K562 (cell line): ENCODE results near the gene TFF2. TPM values are rescaled to one million over a fixed set of nuclear protein-coding genes. Genes with fewer than 3 reads are reported as not detected.

Source experiments
- ATAC-seq: fragments of 200-7000 bp; cut with Tn5 transposase; 3 replicates; pipeline ENCODE4 v1.9.1; 2020; ENCODE audit warnings: moderate library complexity
- Bru-seq: library from RNA; stranded (reverse); fragments of 400-500 nt; gene quantifications from one replicate; lab custom pipeline; 2021; lab: Mats Ljungman, UMichigan
- BruChase-seq, 2 experiments: library from RNA; stranded (reverse); fragments of 400-500 nt; gene quantifications; one replicate each; lab custom pipeline; 2021; lab: Mats Ljungman, UMichigan
- BruUV-seq: library from RNA; stranded (reverse); fragments of 400-500 nt; replicated peaks from 2 replicates; lab custom pipeline; 2021; lab: Mats Ljungman, UMichigan
- CTCF ChIA-PET: fragments of 300-600 bp; formaldehyde crosslinking; extraction: SDS; loops from one replicate; lab custom pipeline; 2021; ENCODE audit warnings: low intra/inter-chr PET ratio; lab: Yijun Ruan, JAX
- POLR2A ChIA-PET: fragments of 300-600, 350-650 bp; sonication (Branson Sonifier 250); formaldehyde crosslinking; extraction: SDS; loops from one replicate; lab custom pipeline; 2021; ENCODE audit warnings: antibody characterized with exemption, inconsistent platforms; lab: Yijun Ruan, JAX
- DNase-seq, 4 experiments: peaks; one replicate each; pipeline versions ENCODE4 v3.0.0 to v3.0.0-alpha.2; 2011 to 2018; ENCODE audit warnings: low spot score in 3 of 4, mixed read lengths in 3 of 4; ENCODE audit errors: extremely low read depth in 1 of 4
- FAIRE-seq: peaks from 2 replicates; lab custom pipeline; 2011; peaks lifted over from hg19 to GRCh38; lab: Jason Lieb, UNC
- H2AFZ ChIP-seq: 2 replicates; pipeline ENCODE4 v1.6.0; 2011; ENCODE audit warnings: low read depth, low read length, control low read depth, inconsistent platforms
- H3K27ac ChIP-seq: fragments of 200-600 bp; 3 replicates; pipeline ENCODE4 v1.8.0; 2011; ENCODE audit warnings: low read depth, mild to moderate bottlenecking, control low read depth, inconsistent platforms, low read length, moderate library complexity, mixed read lengths; ENCODE audit errors: extremely low read depth
- H3K27me3 ChIP-seq, 2 experiments: fragments of 300-600 bp in 1 of 2; 2 replicates in 1 of 2; 3 replicates in 1 of 2; pipeline versions ENCODE4 v1.6.0 to v1.8.0; 2011; ENCODE audit warnings: inconsistent platforms in 2 of 2, low read length in 2 of 2, mild to moderate bottlenecking in 1 of 2, mixed read lengths in 1 of 2, moderate library complexity in 1 of 2; ENCODE audit not compliant: control insufficient read depth in 2 of 2, insufficient read depth in 2 of 2
- H3K36me3 ChIP-seq: fragments of 300-600 bp; 3 replicates; pipeline ENCODE4 v1.8.0; 2011; ENCODE audit warnings: mild to moderate bottlenecking, low read length, inconsistent platforms; ENCODE audit not compliant: control insufficient read depth, insufficient read depth
- H3K4me1 ChIP-seq, 2 experiments: fragments of 200-600 bp in 1 of 2; replicated peaks in 1 of 2; 2 replicates in 1 of 2; 3 replicates in 1 of 2; pipeline versions ENCODE4 v1.5.1 to v1.8.0; 2011; ENCODE audit warnings: inconsistent platforms in 2 of 2, low read length in 2 of 2, mild to moderate bottlenecking in 1 of 2, mixed read lengths in 1 of 2, moderate library complexity in 1 of 2; ENCODE audit not compliant: control insufficient read depth in 2 of 2, insufficient read depth in 2 of 2
- H3K4me2 ChIP-seq: 2 replicates; pipeline ENCODE4 v1.6.1; 2011; ENCODE audit warnings: low read length, control low read depth, inconsistent platforms, mixed read lengths; ENCODE audit not compliant: insufficient read depth
- H3K4me3 ChIP-seq: fragments of 200-600 bp; sonication (generic), shearing (Covaris generic); 2 replicates; pipeline ENCODE4 v1.5.1; 2016; ENCODE audit warnings: control low read depth, inconsistent platforms
- H3K79me2 ChIP-seq: fragments of 200-600 bp; 3 replicates; pipeline ENCODE4 v1.8.0; 2011; ENCODE audit warnings: low read length, inconsistent platforms; ENCODE audit not compliant: control insufficient read depth, insufficient read depth
- H3K9ac ChIP-seq, 2 experiments: 2 replicates each; pipeline versions ENCODE4 v1.6.0 to v1.6.1; 2011; ENCODE audit warnings: low read depth in 2 of 2, low read length in 2 of 2, control low read depth in 1 of 2, inconsistent platforms in 1 of 2, mild to moderate bottlenecking in 1 of 2, mixed read lengths in 1 of 2; ENCODE audit not compliant: insufficient read depth in 1 of 2
- H3K9me1 ChIP-seq: one replicate; pipeline ENCODE4 v1.6.0; 2011; ENCODE audit warnings: inconsistent platforms, mild to moderate bottlenecking, low read length, moderate library complexity; ENCODE audit not compliant: control insufficient read depth, insufficient read depth
- H3K9me3 ChIP-seq: replicated peaks from 2 replicates; pipeline ENCODE4 v1.5.1; 2011; ENCODE audit warnings: low read depth, low read length, inconsistent platforms; ENCODE audit not compliant: control insufficient read depth, insufficient read depth
- H4K20me1 ChIP-seq: replicated peaks from 2 replicates; pipeline ENCODE4 v1.6.1; 2011; ENCODE audit warnings: low read length, inconsistent platforms, mixed read lengths; ENCODE audit not compliant: control insufficient read depth, insufficient read depth
- CUX1 ChIP-seq: fragments of 200-800 bp; sonication (Bioruptor generic); IDR thresholded peaks from 2 replicates; pipeline ENCODE4 v1.6.1; 2016; ENCODE audit warnings: missing genetic modification characterization, missing compliant biosample characterization
- EGR1 ChIP-seq: fragments of 450-650 bp; conservative IDR thresholded peaks from 2 replicates; pipeline ENCODE4 v1.6.1; 2017; ENCODE audit warnings: mild to moderate bottlenecking
- MITF ChIP-seq: IDR thresholded peaks from 2 replicates; pipeline ENCODE4 v1.6.1; 2014; ENCODE audit warnings: antibody characterized with exemption
- SMAD1 ChIP-seq: fragments of 150-350 bp; IDR thresholded peaks from 2 replicates; pipeline ENCODE4 v1.6.1; 2014; ENCODE audit warnings: low read length, low read depth; ENCODE audit not compliant: partially characterized antibody
- SOX6 ChIP-seq: fragments of 450-650 bp; IDR thresholded peaks from 2 replicates; pipeline ENCODE4 v1.6.1; 2014; ENCODE audit warnings: mild to moderate bottlenecking
- ZNF23 ChIP-seq: fragments of 250-450 bp; sonication (Bioruptor Pico); IDR thresholded peaks from 2 replicates; pipeline ENCODE4 v1.4.0; 2020; ENCODE audit warnings: mild to moderate bottlenecking
- WGBS: fragments of 100-300 bp; shearing (Covaris generic); methylation state at CpG from one replicate; pipeline ENCODE4 v1.1.6; 2016; ENCODE audit warnings: low coverage, mixed read lengths; ENCODE audit not compliant: insufficient coverage; ENCODE audit errors: missing lambda C conversion rate; 5-methylcytosine and 5-hydroxymethylcytosine counted together
- in situ Hi-C: fragments of 300-500 bp; cut with MboI; formaldehyde crosslinking; loops from 4 replicates; pipeline ENCODE4 v1.15.0; 2018; ENCODE audit warnings: inconsistent platforms, mixed read lengths
- intact Hi-C: fragments of 100-400 bp; cut with micrococcal nuclease; formaldehyde crosslinking; loops from 2 replicates; pipeline ENCODE4 v1.14.2; 2022
- long read RNA-seq, 3 experiments: library from polyadenylated mRNA in 2 of 3; library from RNA in 1 of 3; unstranded in 2 of 3; stranded (forward) in 1 of 3; transcript quantifications; one replicate each; pipeline ENCODE4 v2.0.0, GENCODE V29; 2019 to 2022
- polyA minus RNA-seq, 3 experiments: library from RNA; depleted of rRNA, polyadenylated mRNA; stranded (reverse); fragments of >200 nt; gene quantifications; 2 replicates each; pipeline ENCODE4 v1.2.3, GENCODE V29; 2011
- polyA plus RNA-seq, 8 experiments: library from polyadenylated mRNA; depleted of rRNA in 4 of 8; stranded (reverse) in 5 of 8; unstranded in 3 of 8; fragments of >200 nt; fragmentation: Nextera tagmentation in 2 of 8; fragmentation: Illumina TruSeq in 1 of 8; extraction: Ambion mirVana in 2 of 8; extraction: Trizol in 1 of 8; gene quantifications; 2 replicates each; pipeline versions ENCODE4 v1.2.1 to v1.2.3, GENCODE V29; 2011 to 2014; ENCODE audit warnings: inconsistent platforms in 1 of 8, missing spikeins in 1 of 8
- total RNA-seq, 7 experiments: library from RNA; depleted of rRNA in 6 of 7; stranded (reverse); fragments of >200 nt in 6 of 7; fragmentation: Illumina TruSeq in 2 of 7; extraction: Trizol in 2 of 7; gene quantifications; 2 replicates each; pipeline versions ENCODE4 v1.2.1 to v1.2.3, GENCODE V29; 2011 to 2021; ENCODE audit warnings: low replicate concordance in 1 of 7

TFF2 gene
- total RNA-seq (2011; cell fraction: chromatin; rRNA removed; ENCODE audit: low replicate concordance): not detected in 2 replicates
- total RNA-seq (2011; cell fraction: nucleolus; rRNA removed): not detected in 2 replicates
- total RNA-seq (2011; cell fraction: nucleoplasm; rRNA removed): not detected in 2 replicates
- total RNA-seq (2014; rRNA removed) (not detected in 2 replicates), total RNA-seq (2014; rRNA removed; fragmentation: Illumina TruSeq; extraction: Trizol) (not detected in 2 replicates), total RNA-seq (2015; rRNA removed; fragmentation: Illumina TruSeq; extraction: Trizol) (not detected in 2 replicates), total RNA-seq (2021) (not detected in 2 replicates), polyA plus RNA-seq (2011; rRNA removed) (not detected in 2 replicates), polyA plus RNA-seq (2014; fragmentation: Illumina TruSeq; extraction: Trizol) (not detected in 2 replicates), polyA plus RNA-seq (2014; fragmentation: Nextera tagmentation; extraction: Ambion mirVana) (not detected), polyA plus RNA-seq (2014; rRNA removed) (not detected in 2 replicates), polyA minus RNA-seq (2011; rRNA and poly(A)+ RNA removed) (not detected in 2 replicates), Bru-seq, nascent RNA (percentile 18 among the genes with signal in this experiment), BruChase-seq, experiment 1, labeled RNA remaining after a 2-hour chase (percentile 22 among the genes with signal in this experiment), BruChase-seq, experiment 2, labeled RNA remaining after a 6-hour chase (percentile 28 among the genes with signal in this experiment)
- not detected in 2 replicates for polyA plus RNA-seq (2011; cell fraction: cytosol; rRNA removed)
- not detected in 2 replicates for polyA plus RNA-seq (2011; cell fraction: nucleus; rRNA removed)
- not detected in 2 replicates for polyA plus RNA-seq (2012)
- not detected in 2 replicates for polyA minus RNA-seq (2011; cell fraction: cytosol; rRNA and poly(A)+ RNA removed)
- not detected in 2 replicates for polyA minus RNA-seq (2011; cell fraction: nucleus; rRNA and poly(A)+ RNA removed)
- long read RNA-seq, experiment 1: 0 reads
- long read RNA-seq, experiment 2: 0 reads
- long read RNA-seq, experiment 3: 0 reads

- H3K4me2 ChIP-seq: no peak within 1 kb of the TSS
- peaks cover 0 to 4% of the 10 kb centered on the region in 2 experiments; a peak in 1 of 5 replicates for H3K4me1 ChIP-seq
- DNase-seq (no peak), FAIRE-seq (no peak), ATAC-seq (peak; percentile 20; the same call in 1 of the 3 replicates)
- no peaks in the 10 kb centered on the region for H3K79me2 ChIP-seq
- in situ Hi-C loops: no loop called here
- H3K9me1 ChIP-seq: no peaks in the 10 kb centered on the region
- H3K9ac ChIP-seq: no peak within 1 kb of the TSS; a peak in 1 of 4 replicates
- H3K36me3 ChIP-seq: no peaks in the 10 kb centered on the region
- peaks cover 25 to 61% of the 10 kb centered on the region in 2 experiments for H3K27me3 ChIP-seq
- TF ChIP-seq EGR1 (no peak), MITF (no peak), CUX1 (no peak), SOX6 (no peak), ZNF23 (no peak), SMAD1 (no peak)
- no peak within 1 kb of the TSS for H2AFZ ChIP-seq
- H3K4me3 ChIP-seq: no peak within 1 kb of the TSS
- ChIA-PET CTCF (no interaction called here), POLR2A (no interaction called here)
- no TSS peak for BruUV-seq
- H4K20me1 ChIP-seq: no peaks in the 10 kb centered on the region; the same call in 1 of the 2 replicates
- under 1% methylated on average over 13 of the region's 13 CpGs for WGBS
- 0 out of 2 replicates have a peak, but pooled peaks cover 2% of the 10 kb centered on the region for H3K9me3 ChIP-seq
- no peak within 1 kb of the TSS for H3K27ac ChIP-seq
- intact Hi-C loops: no loop called here
Measured at GRCh38 chr21:42350927-42351426, at the start of gene TFF2. TFF2 (minus strand) TSS chr21:42350994; CDS start chr21:42350957, 37 bp downstream.
